ENCODE results near the gene TTC34.
"Not testable (repeated sequence)": the region's sequence is repeated elsewhere in the genome, so short reads cannot be mapped to it uniquely, and the experiment has no call there.

The TTC34 gene

GRCh38 chr1:2654443-2654948 lies 147.0 kb downstream of the TTC34 start:
- not testable (repeated sequence) for DNase-seq

GRCh38 chr1:2653741-2654442 lies 147.6 kb downstream of the TTC34 start:
- DNase-seq = not testable (repeated sequence)

GRCh38 chr1:2652926-2653571 lies 148.4 kb downstream of the TTC34 start:
- DNase-seq = not testable (repeated sequence)

- DNase-seq = not testable (repeated sequence)
Measured at GRCh38 chr1:2652152-2652925, 149.2 kb downstream of the TTC34 start.

GRCh38 chr1:2650967-2651645 lies 150.4 kb downstream of the TTC34 start:
- TF ChIP-seq GATA1 (IDR thresholded peaks at IDR 0.05; ENCODE audit: low read depth, low read length) (no peak), POLR2A (IDR thresholded peaks at IDR 0.05; ENCODE audit: low read length) (no peak)
- no peak for DNase-seq

GRCh38 chr1:2646837-2647236 lies 154.7 kb downstream of the TTC34 start:
- peak in 1 of 2 experiments; percentile 22 for DNase-seq
- TF ChIP-seq GATA1 (IDR thresholded peaks at IDR 0.05; ENCODE audit: low read depth, low read length) (no peak), POLR2A (IDR thresholded peaks at IDR 0.05; ENCODE audit: low read length) (no peak)

- no peak for TF ChIP-seq POLR2A (IDR thresholded peaks at IDR 0.05; ENCODE audit: low read length)
- no peak for TF ChIP-seq GATA1 (IDR thresholded peaks at IDR 0.05; ENCODE audit: low read depth, low read length)
- DNase-seq = no peak
Measured at GRCh38 chr1:2645776-2646175, 155.7 kb downstream of the TTC34 start.

GRCh38 chr1:2645143-2645542 lies 156.3 kb downstream of the TTC34 start:
- DNase-seq = no peak
- TF ChIP-seq GATA1 (IDR thresholded peaks at IDR 0.05; ENCODE audit: low read depth, low read length) (no peak), POLR2A (IDR thresholded peaks at IDR 0.05; ENCODE audit: low read length) (no peak)

GRCh38 chr1:2644591-2645101 lies 156.8 kb downstream of the TTC34 start:
- DNase-seq = no peak

DNA sequence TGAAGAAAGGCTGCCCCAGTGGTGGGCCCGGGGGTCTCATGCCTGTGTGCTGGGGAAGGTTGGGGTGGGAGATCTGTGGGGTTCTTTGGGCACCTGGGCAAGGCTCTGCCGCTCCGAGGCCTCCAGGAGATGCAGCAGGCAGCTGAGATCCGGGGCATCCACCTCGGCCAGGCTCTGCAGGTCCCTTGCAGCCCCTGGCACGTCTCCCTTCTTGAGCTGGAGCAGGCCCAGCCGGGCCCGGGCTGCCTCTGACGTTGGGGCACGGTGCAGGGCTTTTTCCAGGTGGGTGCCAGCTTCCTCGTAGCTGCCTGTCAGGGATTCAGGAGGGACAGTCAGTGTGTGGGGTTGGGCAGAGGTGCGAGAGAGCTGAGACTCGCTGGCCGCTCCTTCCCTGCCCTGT lies 157.3 kb downstream of the TTC34 start:
- no peak for TF ChIP-seq POLR2A (IDR thresholded peaks at IDR 0.05; ENCODE audit: low read length)
- no peak for TF ChIP-seq GATA1 (IDR thresholded peaks at IDR 0.05; ENCODE audit: low read depth, low read length)
- DNase-seq = no peak

More at GRCh38 chr1:2644591-2645101, 156.8 kb downstream of the TTC34 start:
- TF ChIP-seq POLR2A (IDR thresholded peaks at IDR 0.05; ENCODE audit: low read length) (no peak), GATA1 (IDR thresholded peaks at IDR 0.05; ENCODE audit: low read depth, low read length) (no peak)

GRCh38 chr1:2643414-2644077 lies 157.9 kb downstream of the TTC34 start:
- no peak for TF ChIP-seq POLR2A (IDR thresholded peaks at IDR 0.05; ENCODE audit: low read length)
- TF ChIP-seq GATA1 (IDR thresholded peaks at IDR 0.05; ENCODE audit: low read depth, low read length) = no peak

DNA sequence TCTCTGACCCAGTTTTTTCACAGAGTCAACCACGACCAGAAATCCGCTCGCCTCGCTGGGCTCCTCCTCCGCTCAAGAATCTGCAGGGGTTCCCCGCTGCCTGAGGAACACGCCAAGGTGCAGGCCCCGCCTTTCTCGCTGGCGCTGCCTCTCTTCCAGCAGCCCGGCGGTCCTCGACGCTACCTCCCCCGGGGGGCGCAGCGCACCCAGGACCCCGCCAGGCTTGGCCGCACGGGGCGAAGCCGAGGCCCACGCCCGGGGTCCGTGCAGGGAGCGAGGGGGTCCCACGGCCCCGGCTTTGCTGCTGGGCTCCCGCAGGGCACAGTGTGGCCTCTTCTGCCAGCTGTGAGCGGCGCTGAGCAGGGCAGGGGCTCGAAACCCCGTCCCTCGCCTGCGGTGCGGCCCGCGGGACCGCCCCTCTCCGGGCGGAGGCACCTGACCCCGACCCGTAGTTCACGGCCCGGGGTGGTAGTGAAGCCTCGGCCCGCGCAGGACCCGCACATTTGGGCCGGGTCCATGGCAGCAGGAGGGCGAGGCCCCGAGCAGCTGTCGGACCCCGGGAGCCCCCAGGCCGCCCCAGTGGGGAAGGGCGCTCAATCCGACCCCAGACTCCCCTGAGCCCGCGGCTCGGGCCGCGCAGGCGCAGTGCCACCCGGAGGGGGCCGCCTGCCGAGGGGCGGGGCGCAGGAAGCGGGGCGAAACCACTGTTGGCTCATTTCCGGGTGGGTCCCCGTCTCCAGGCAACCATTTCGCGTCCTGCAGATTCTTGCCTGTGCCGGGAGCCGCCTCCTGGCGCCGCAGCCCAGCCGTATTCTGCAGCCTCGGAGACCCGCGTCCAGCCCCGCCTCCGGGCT lies 158.7 kb downstream of the TTC34 start:
- TF ChIP-seq GATA1 (IDR thresholded peaks at IDR 0.05; ENCODE audit: low read depth, low read length) (no peak), POLR2A (IDR thresholded peaks at IDR 0.05; ENCODE audit: low read length) (peak; percentile 52)
- DNase-seq = peak; percentile 86 to 87

More at GRCh38 chr1:2643414-2644077, 157.9 kb downstream of the TTC34 start:
- no peak for DNase-seq

DNA sequence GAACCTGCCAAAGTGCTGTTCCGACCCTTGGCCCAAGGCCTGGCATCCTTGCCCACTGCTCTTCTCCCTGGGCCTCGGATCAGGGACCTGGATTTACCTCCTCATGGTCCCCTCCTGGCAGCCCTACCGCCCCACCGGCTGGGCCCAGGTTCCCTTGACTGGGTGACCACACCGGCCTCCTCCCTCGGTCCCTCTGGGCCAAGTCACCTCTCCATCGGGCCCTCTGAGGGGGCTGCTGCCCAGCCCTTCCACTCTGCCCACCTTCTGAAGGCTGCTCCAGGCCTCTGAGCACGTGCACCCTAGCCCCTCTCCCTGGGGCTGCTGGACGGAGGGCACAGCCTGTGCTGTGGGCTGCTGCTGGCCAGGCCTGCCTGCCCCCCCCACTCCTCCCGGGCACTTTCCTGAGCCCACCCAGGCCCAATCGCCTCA lies 159.3 kb downstream of the TTC34 start:
- TF ChIP-seq POLR2A (IDR thresholded peaks at IDR 0.05; ENCODE audit: low read length) (no peak), GATA1 (IDR thresholded peaks at IDR 0.05; ENCODE audit: low read depth, low read length) (no peak)
- DNase-seq = no peak
